GOT3 (cell line): Measurements from ENCODE around the gene ACVR1.
"Not testable (repeated sequence)": the region's sequence is repeated elsewhere in the genome, so short reads cannot be mapped to it uniquely, and the experiment has no call there.

ENCODE experiments used
- DNase-seq: peaks from one replicate; lab custom pipeline; 2025; ENCODE audit warnings: mixed read lengths; lab: John Stamatoyannopoulos, UW

ACVR1 gene

DNA sequence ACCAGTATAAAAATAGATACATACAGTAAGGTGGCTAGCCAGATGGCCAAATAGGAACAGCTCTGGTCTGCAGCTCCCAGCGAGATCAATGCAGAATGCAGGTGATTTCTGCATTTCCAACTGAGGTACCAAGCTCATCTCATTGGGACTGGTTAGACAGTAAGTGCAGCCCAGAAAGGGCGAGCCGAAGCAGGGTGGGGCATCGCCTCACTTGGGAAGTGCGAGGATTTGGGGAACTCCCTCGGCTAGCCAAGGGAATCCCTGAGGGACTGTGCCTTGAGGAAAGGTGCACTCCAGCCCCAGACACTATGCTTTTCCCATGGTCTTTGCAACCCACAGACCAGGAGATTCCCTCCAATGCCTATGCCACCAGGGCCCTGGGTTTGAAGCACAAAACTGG lies 172.0 kb downstream of the ACVR1 start:
- DNase-seq = not testable (repeated sequence)

DNA sequence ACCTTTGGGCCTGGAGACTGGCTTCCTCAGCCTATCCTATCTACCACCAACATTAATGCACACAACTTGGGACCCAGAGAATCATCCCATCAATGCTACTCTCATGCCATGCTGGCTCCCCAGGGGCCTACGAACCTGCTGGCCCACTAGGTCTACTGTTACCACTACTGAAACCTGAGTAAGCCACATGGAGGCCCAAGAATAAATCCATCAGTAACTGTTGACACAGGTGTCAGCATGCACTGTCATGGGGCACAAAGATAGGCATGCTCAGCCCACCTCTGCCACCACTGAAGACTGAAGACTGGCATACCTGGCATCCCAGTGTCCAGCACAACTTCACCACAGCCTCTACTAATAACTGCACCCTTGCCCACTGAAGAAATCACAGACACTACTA lies 176.3 kb downstream of the ACVR1 start:
- no peak for DNase-seq

DNA sequence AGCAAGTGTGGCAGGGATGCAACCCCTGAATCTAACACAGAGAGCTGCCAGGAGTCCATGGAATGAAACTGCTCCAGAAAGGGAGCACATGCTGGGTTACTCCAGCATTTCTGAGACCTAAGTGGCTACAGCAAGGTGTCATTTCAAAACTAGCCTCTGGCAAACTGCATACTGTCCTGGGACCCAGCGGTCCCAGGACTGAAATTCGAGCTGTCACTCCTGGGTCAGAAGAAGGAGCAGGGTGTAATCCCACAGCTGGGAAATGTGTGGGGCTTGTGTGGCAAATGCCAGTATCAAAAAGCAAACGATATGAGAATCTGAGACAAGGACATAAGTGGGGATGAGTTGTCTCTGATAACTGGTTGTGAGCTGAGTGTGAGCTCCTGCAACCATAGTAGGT lies 177.1 kb downstream of the ACVR1 start:
- DNase-seq = no peak

DNA sequence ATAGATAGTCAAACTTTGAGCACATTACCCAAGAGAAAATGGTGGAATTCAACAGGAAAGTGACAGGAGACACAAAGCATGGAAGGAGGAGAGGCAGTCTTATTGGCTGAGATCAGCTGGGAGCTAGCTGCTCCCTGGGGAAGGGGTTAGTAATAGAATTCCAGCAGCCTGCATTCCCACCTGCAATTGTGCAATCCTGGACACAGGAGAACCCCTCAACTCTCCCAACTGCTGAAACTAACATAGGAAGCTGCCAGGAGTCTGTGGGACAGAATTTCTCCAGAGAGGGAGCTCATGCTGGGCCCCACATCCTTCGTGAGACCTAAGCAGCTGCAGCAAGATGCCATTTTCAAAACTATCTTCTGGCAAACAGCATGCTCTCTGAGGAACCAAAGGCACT lies 177.7 kb downstream of the ACVR1 start:
- DNase-seq = no peak

DNA sequence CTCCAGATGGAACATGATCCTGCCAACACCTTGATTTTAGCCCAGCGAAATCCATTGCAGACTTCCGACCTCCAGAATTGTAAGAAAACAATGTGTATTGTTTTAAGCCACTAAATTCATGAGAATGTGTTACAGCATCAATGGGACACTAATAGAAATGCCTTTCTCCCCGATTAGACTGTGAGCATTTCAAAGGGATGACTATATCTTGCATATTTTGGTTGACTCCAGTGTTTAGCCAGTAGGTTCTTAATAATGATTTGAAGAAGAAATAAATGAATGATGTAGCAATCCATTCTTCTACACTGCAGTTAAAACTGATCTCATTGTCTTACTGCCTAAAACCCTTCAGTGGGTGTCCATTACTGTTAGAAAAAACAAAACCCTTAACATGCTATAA lies 180.1 kb downstream of the ACVR1 start:
- no peak for DNase-seq

DNA sequence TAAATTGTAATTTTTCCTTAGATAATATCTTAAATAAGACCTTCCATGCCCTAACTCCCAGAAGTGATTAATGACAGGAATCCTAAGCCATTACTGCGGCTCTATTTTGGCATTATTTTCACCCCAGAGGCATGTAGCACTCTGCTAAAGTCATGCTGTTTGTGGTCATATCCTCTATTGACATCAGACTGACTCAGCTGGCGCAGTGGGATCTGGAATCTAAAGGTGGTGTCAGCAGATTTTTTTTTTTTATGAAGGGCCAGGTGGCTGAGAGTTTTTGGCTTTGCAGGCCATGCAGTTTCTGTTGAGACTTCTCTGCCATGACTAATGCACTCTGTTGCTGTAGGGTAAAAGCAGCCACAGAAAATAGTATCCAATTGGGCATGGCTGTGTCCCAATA lies 183.4 kb downstream of the ACVR1 start:
- no peak for DNase-seq

DNA sequence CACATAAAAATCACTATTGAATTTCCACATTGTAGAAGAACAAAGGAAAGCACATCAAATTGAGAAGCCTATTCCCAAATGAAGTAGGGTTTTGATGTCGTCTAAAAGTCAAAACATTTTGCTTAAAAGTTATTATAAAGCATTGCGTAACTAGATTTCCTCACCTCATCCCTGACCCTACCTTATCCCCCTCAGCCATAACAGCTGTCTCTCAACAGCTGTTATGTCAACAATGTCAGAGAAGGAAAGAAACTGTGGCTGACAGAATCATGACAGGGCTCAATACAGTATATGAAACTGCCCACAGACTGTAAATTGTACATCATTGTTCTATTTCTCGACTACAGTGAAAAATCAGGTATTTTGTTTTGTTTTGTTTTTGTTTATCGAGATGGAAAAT lies 184.4 kb downstream of the ACVR1 start:
- no peak for DNase-seq

DNA sequence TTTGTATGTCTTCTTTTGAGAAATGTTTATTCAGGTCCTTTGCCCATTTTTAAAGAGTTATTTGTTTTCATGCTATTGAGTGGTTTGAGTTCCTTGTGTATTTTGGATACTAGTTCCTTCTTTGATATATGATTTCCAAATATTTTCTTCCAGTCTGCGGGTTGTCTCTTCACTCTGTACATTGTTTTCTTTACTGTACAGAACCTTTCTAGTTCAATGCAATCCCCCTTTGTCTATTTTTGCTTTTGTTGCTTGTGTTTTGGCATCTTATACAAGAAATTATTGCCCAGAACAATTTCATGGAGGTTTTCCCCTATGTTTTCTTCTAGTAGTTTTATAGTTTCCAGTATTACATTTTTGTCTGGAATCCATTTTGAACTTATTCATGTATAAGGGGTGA lies 185.0 kb downstream of the ACVR1 start:
- DNase-seq = no peak
